A549 (cell line): ENCODE data around the gene GPRC5D. TPM values are rescaled to one million over a fixed set of nuclear protein-coding genes. Genes with fewer than 3 reads are reported as not detected.

Experiments
- ATAC-seq, 2 experiments: fragments of 200-7000 bp in 1 of 2; fragments of >200 bp in 1 of 2; cut with Nextera tagmentation in 1 of 2; cut with Tn5 transposase in 1 of 2; 3 replicates each; pipeline versions ENCODE4 v1.8.0 to v1.9.1; 2018 to 2020; ENCODE audit warnings: mild to moderate bottlenecking in 1 of 2, moderate library complexity in 1 of 2
- CTCF ChIA-PET: fragments of 300-600 bp; sonication (Branson Sonifier 250); formaldehyde crosslinking; extraction: SDS; loops from one replicate; lab custom pipeline; 2021; ENCODE audit warnings: antibody characterized with exemption, inconsistent platforms; lab: Yijun Ruan, JAX
- POLR2A ChIA-PET: fragments of 350-600 bp; formaldehyde crosslinking; extraction: SDS; loops from one replicate; lab custom pipeline; 2021; ENCODE audit warnings: antibody characterized with exemption, inconsistent platforms; lab: Yijun Ruan, JAX
- DNase-seq, 2 experiments: peaks; one replicate each; pipeline versions ENCODE4 v3.0.0 to v3.0.0-alpha.2; 2011 to 2016; ENCODE audit warnings: low read depth in 1 of 2, low spot score in 1 of 2
- FAIRE-seq: peaks from 2 replicates; lab custom pipeline; 2011; peaks lifted over from hg19 to GRCh38; lab: Jason Lieb, UNC
- H3K27ac ChIP-seq, 2 experiments: fragments of >200 bp; sonication (Bioruptor Twin); formaldehyde crosslinking; 3 replicates each; pipeline ENCODE4 v1.5.1; 2016 to 2017
- H3K4me1 ChIP-seq: fragments of >200 bp; sonication (Bioruptor Twin); formaldehyde crosslinking; 3 replicates; pipeline ENCODE4 v1.6.1; 2016
- H3K4me2 ChIP-seq: fragments of >200 bp; sonication (Bioruptor Twin); formaldehyde crosslinking; 3 replicates; pipeline ENCODE4 v1.6.1; 2016
- H3K4me3 ChIP-seq: fragments of >200 bp; sonication (Bioruptor Twin); formaldehyde crosslinking; 3 replicates; pipeline ENCODE4 v1.5.1; 2016
- H3K9me3 ChIP-seq: fragments of >200 bp; sonication (Bioruptor Twin); formaldehyde crosslinking; 3 replicates; pipeline ENCODE4 v1.6.1; 2016
- BHLHE40 ChIP-seq: IDR thresholded peaks from 2 replicates; pipeline ENCODE4 v1.6.1; 2012; ENCODE audit warnings: low read depth, low read length, inconsistent platforms
- CBX8 ChIP-seq: fragments of 200-600 bp; sonication (generic); IDR thresholded peaks from 2 replicates; pipeline ENCODE4 v1.6.1; 2016
- CEBPB ChIP-seq, 2 experiments: fragments of >200 bp in 1 of 2; sonication (Bioruptor Twin) in 1 of 2; formaldehyde crosslinking in 1 of 2; IDR thresholded peaks; 2 replicates each; pipeline ENCODE4 v1.6.1; 2012 to 2016
- E2F6 ChIP-seq: IDR thresholded peaks from 2 replicates; pipeline ENCODE4 v1.6.1; 2012; ENCODE audit warnings: low read depth, borderline replicate concordance
- EHF ChIP-seq: fragments of 250-450 bp; sonication (Bioruptor Pico); IDR thresholded peaks from 2 replicates; pipeline ENCODE4 v1.5.0; 2020; ENCODE audit warnings: mild to moderate bottlenecking
- EHMT2 ChIP-seq: fragments of 200-600 bp; sonication (generic); IDR thresholded peaks from 2 replicates; pipeline ENCODE4 v1.6.1; 2016; ENCODE audit warnings: antibody characterized with exemption, low read depth, mild to moderate bottlenecking, moderate library complexity
- EP300 ChIP-seq, 2 experiments: fragments of >200 bp; sonication (Bioruptor Twin); formaldehyde crosslinking; IDR thresholded peaks; 2 replicates in 1 of 2; 3 replicates in 1 of 2; pipeline ENCODE4 v1.6.1; 2016 to 2017
- ESRRA ChIP-seq: fragments of 150-350 bp; IDR thresholded peaks from 2 replicates; pipeline ENCODE4 v1.6.1; 2014; ENCODE audit warnings: mild to moderate bottlenecking, low read length, borderline replicate concordance
- FOSB ChIP-seq: fragments of 250-450 bp; sonication (Bioruptor Pico); IDR thresholded peaks from 2 replicates; pipeline ENCODE4 v1.5.0; 2020; ENCODE audit warnings: mild to moderate bottlenecking, moderate library complexity
- FOSL2 ChIP-seq, 2 experiments: fragments of 450-650 bp in 1 of 2; fragments of >200 bp in 1 of 2; sonication (Bioruptor Twin) in 1 of 2; formaldehyde crosslinking; IDR thresholded peaks; 2 replicates each; pipeline versions ENCODE4 v1.5.0 to v1.6.1; 2016 to 2020; ENCODE audit warnings: mild to moderate bottlenecking in 1 of 2, moderate library complexity in 1 of 2
- HDAC2 ChIP-seq: fragments of 200-600 bp; sonication (generic); IDR thresholded peaks from 2 replicates; pipeline ENCODE4 v1.6.1; 2016
- HEYL ChIP-seq: fragments of 250-450 bp; sonication (Bioruptor Pico); IDR thresholded peaks from 2 replicates; pipeline ENCODE4 v1.8.0; 2021; ENCODE audit warnings: mild to moderate bottlenecking, moderate library complexity
- JUNB ChIP-seq: fragments of >200 bp; sonication (Bioruptor Twin); formaldehyde crosslinking; IDR thresholded peaks from 2 replicates; pipeline ENCODE4 v1.6.1; 2016
- MAX ChIP-seq: IDR thresholded peaks from 2 replicates; pipeline ENCODE4 v1.6.1; 2012
- NFE2L2 ChIP-seq: fragments of 150-350 bp; conservative IDR thresholded peaks from 2 replicates; pipeline ENCODE4 v1.6.1; 2014; ENCODE audit warnings: low read length
- NPAS2 ChIP-seq: fragments of 250-450 bp; sonication (Bioruptor Pico); IDR thresholded peaks from 2 replicates; pipeline ENCODE4 v1.8.0; 2022; ENCODE audit warnings: mild to moderate bottlenecking, moderate library complexity, borderline replicate concordance
- NR3C1 ChIP-seq: fragments of >200 bp; sonication (Bioruptor Twin); formaldehyde crosslinking; IDR thresholded peaks from 3 replicates; pipeline ENCODE4 v1.6.1; 2017
- RAD21 ChIP-seq, 2 experiments: fragments of >200 bp in 1 of 2; sonication (Bioruptor Twin) in 1 of 2; formaldehyde crosslinking in 1 of 2; IDR thresholded peaks in 1 of 2; conservative IDR thresholded peaks in 1 of 2; 2 replicates in 1 of 2; 3 replicates in 1 of 2; pipeline ENCODE4 v1.6.1; 2012 to 2018; ENCODE audit warnings: inconsistent platforms in 1 of 2
- RARB ChIP-seq: fragments of 250-450 bp; sonication (Bioruptor Pico); IDR thresholded peaks from 2 replicates; pipeline ENCODE4 v1.8.0; 2021; ENCODE audit warnings: mild to moderate bottlenecking, moderate library complexity
- RFX5 ChIP-seq: fragments of 450-650 bp; IDR thresholded peaks from 2 replicates; pipeline ENCODE4 v1.7.1; 2014; ENCODE audit warnings: antibody characterized with exemption, mild to moderate bottlenecking, moderate library complexity
- RNF2 ChIP-seq: fragments of 200-600 bp; sonication (generic); IDR thresholded peaks from 2 replicates; pipeline ENCODE4 v1.6.1; 2016; ENCODE audit warnings: low read depth, mild to moderate bottlenecking, antibody characterized with exemption, moderate library complexity, borderline replicate concordance
- SREBF2 ChIP-seq: fragments of 450-650 bp; IDR thresholded peaks from 2 replicates; pipeline ENCODE4 v1.6.1; 2014; ENCODE audit warnings: mild to moderate bottlenecking, moderate library complexity
- TP53 ChIP-seq: fragments of 250-450 bp; sonication (Bioruptor Pico); IDR thresholded peaks from 2 replicates; pipeline ENCODE4 v1.5.0; 2021; ENCODE audit warnings: mild to moderate bottlenecking, moderate library complexity
- ZSCAN20 ChIP-seq: fragments of 250-450 bp; sonication (Bioruptor Pico); IDR thresholded peaks from 2 replicates; pipeline ENCODE4 v1.8.0; 2022; ENCODE audit warnings: mild to moderate bottlenecking, moderate library complexity
- WGBS: methylation state at CpG from one replicate; pipeline ENCODE4 v1.1.6; 2017; ENCODE audit errors: missing lambda C conversion rate; 5-methylcytosine and 5-hydroxymethylcytosine counted together
- polyA minus RNA-seq: library from RNA; depleted of rRNA, polyadenylated mRNA; stranded (reverse); fragments of >200 nt; gene quantifications from 2 replicates; pipeline ENCODE4 v1.2.3, GENCODE V29; 2011; rRNA and poly(A)+ RNA removed
- polyA plus RNA-seq, 4 experiments: library from polyadenylated mRNA; depleted of rRNA in 3 of 4; stranded (reverse); fragments of >200 nt; fragmentation: RNase III in 1 of 4; extraction: RNeasy Plus Mini Kit Qiagen cat#74134 plus additional on column Dnase treatment in 1 of 4; gene quantifications; 2 replicates in 3 of 4; 3 replicates in 1 of 4; pipeline ENCODE4 v1.2.3, GENCODE V29; 2011 to 2017
- TF ChIP-seq, protein P1 (sequence below): fragments of 450-650 bp; IDR thresholded peaks from 2 replicates; pipeline ENCODE4 v1.6.1; 2014; ENCODE audit warnings: antibody characterized with exemption
- TF ChIP-seq, protein P2 (sequence below): fragments of >200 bp; sonication (Bioruptor Twin); formaldehyde crosslinking; IDR thresholded peaks from 3 replicates; pipeline ENCODE4 v1.6.1; 2016
- TF ChIP-seq, protein P3 (sequence below): fragments of 250-450 bp; sonication (Bioruptor Pico); IDR thresholded peaks from 2 replicates; pipeline ENCODE4 v1.5.0; 2020; ENCODE audit warnings: low read depth, mild to moderate bottlenecking, moderate library complexity

Gene GPRC5D
- polyA plus RNA-seq (2011; rRNA removed) (not detected in 2 replicates), polyA plus RNA-seq (2017; fragmentation: RNase III; extraction: RNeasy Plus Mini Kit Qiagen cat#74134 plus additional on column Dnase treatment) (not detected in 3 replicates), polyA minus RNA-seq (not detected in 2 replicates)
- polyA plus RNA-seq (2012; cell fraction: cytosol; rRNA removed): 0.04 TPM in 1 of 2 replicates, not detected in the other
- 0.23 TPM in 2 replicates for polyA plus RNA-seq (2012; cell fraction: nucleus; rRNA removed)

DNA sequence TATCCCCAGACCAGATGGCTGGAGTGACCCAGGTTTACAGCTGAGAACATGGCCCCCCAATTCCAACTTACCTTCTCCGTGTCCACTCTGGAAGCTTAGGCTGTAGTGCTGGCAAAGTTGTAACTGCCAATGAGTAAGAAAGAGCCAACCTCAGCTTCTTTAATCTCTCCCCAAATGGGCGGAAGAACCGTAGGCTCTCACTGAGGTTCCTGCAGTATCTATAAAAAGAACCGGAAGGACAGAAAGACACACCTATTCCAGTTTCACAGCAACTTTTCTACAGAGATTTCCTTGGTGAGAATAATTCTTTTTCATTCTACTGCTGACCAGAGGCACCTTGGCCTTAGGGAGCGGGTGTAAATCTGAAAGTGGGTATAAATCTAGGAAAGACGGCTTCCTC is at the start of gene GPRC5D:
TSS of gene GPRC5D (minus strand) at position 135 of the 400 bp plus-strand sequence. CDS start 1,786 bp downstream, outside the sequence.
- no peak for TF ChIP-seq JUNB
- TF ChIP-seq NPAS2: no peak
- TF ChIP-seq RNF2: no peak
- no peak for TF ChIP-seq MAX
- no peak for TF ChIP-seq CBX8
- TF ChIP-seq FOSL2 (IDR thresholded peaks at IDR 0.05): no peak
- TF ChIP-seq FOSL2 (CRISPR knock-in tag; IDR thresholded peaks at IDR 0.05): no peak
- TF ChIP-seq NFE2L2: no peak
- no peak for TF ChIP-seq TP53 (CRISPR knock-in tag)
- TF ChIP-seq, protein P1, sequence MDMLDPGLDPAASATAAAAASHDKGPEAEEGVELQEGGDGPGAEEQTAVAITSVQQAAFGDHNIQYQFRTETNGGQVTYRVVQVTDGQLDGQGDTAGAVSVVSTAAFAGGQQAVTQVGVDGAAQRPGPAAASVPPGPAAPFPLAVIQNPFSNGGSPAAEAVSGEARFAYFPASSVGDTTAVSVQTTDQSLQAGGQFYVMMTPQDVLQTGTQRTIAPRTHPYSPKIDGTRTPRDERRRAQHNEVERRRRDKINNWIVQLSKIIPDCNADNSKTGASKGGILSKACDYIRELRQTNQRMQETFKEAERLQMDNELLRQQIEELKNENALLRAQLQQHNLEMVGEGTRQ: no peak
- no peak for TF ChIP-seq RARB (CRISPR knock-in tag)
- TF ChIP-seq, protein P2, sequence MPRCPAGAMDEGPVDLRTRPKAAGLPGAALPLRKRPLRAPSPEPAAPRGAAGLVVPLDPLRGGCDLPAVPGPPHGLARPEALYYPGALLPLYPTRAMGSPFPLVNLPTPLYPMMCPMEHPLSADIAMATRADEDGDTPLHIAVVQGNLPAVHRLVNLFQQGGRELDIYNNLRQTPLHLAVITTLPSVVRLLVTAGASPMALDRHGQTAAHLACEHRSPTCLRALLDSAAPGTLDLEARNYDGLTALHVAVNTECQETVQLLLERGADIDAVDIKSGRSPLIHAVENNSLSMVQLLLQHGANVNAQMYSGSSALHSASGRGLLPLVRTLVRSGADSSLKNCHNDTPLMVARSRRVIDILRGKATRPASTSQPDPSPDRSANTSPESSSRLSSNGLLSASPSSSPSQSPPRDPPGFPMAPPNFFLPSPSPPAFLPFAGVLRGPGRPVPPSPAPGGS: no peak
- TF ChIP-seq HEYL (CRISPR knock-in tag): no peak
- no peak for TF ChIP-seq ESRRA
- TF ChIP-seq FOSB (CRISPR knock-in tag): no peak
- no peak for TF ChIP-seq RAD21 (conservative IDR thresholded peaks at IDR 0.05 in 1 of 2, IDR thresholded peaks at IDR 0.05 in 1 of 2)
- no peak for TF ChIP-seq EP300 (IDR thresholded peaks at IDR 0.05)
- no peak for TF ChIP-seq ZSCAN20 (CRISPR knock-in tag)
- no peak for TF ChIP-seq RFX5
- TF ChIP-seq, protein P3, sequence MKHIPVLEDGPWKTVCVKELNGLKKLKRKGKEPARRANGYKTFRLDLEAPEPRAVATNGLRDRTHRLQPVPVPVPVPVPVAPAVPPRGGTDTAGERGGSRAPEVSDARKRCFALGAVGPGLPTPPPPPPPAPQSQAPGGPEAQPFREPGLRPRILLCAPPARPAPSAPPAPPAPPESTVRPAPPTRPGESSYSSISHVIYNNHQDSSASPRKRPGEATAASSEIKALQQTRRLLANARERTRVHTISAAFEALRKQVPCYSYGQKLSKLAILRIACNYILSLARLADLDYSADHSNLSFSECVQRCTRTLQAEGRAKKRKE (CRISPR knock-in tag): no peak
- DNase-seq: no peak
- 91% methylated on average over 6 of the region's 6 CpGs for WGBS
- Histone ChIP-seq H3K4me3 (no peak within 1 kb of the TSS), H3K27ac (no peak within 1 kb of the TSS), H3K4me1 (peaks cover 18% of the 10 kb centered on the region), H3K9me3 (no peaks in the 10 kb centered on the region), H3K4me2 (no peak within 1 kb of the TSS)
- CTCF ChIA-PET: interaction anchor here (0.8 to 1.5 kb wide), 3 partner anchors 22 to 255 kb away, joined by 3 to 6 read pairs (median 3); no protein-coding TSS in a partner anchor
- POLR2A ChIA-PET: no interaction called here
- no peak for ATAC-seq
- FAIRE-seq: no peak

DNA sequence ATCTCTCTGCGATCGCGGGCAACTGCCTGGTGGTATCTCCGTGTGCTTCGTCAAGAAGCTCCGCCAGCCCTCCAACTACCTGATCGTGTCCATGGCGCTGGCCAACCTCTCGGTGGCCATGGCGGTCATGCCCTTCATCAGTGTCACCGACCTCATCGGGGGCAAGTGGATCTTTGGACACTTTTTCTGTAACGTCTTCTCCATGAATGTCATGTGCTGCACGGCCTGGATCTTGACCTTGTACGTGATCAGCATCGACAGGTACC is 49.7 kb upstream of the GPRC5D start:
- no peak for DNase-seq
- Histone ChIP-seq H3K4me2 (peak overlapping the region; percentile 82), H3K4me3 (peak overlapping the region; percentile 88), H3K27ac (peak overlapping the region; percentile 80 to 96), H3K4me1 (peaks cover 15% of the 10 kb centered on the region), H3K9me3 (no peaks in the 10 kb centered on the region)
- no peak for ATAC-seq
- TF ChIP-seq EHF (CRISPR knock-in tag) (no peak), E2F6 (no peak), HDAC2 (no peak), NR3C1 (no peak), CEBPB (IDR thresholded peaks at IDR 0.05) (no peak), EP300 (IDR thresholded peaks at IDR 0.05) (no peak), SREBF2 (no peak), EHMT2 (no peak), BHLHE40 (no peak)
- WGBS: 93% methylated on average over 16 of the region's 16 CpGs
- ChIA-PET POLR2A (interaction anchor here (1.1 kb wide), 1 partner anchor 210 kb away, joined by 4 read pairs; no protein-coding TSS in a partner anchor), CTCF (interaction anchor here (0.6 to 2.1 kb wide), 4 partner anchors 19 to 214 kb away, joined by 3 to 9 read pairs (median 4); no protein-coding TSS in a partner anchor)
- FAIRE-seq: no peak
